Neural cell (in vitro differentiated cells): ENCODE measurements around the gene MED14. TPM values are rescaled to one million over a fixed set of nuclear protein-coding genes. Genes with fewer than 3 reads are reported as not detected.

Source experiments
- H2AFZ ChIP-seq: fragments of 200-600, 300-800 bp; sonication (generic), shearing (Covaris generic); 2 replicates; pipeline ENCODE4 v1.6.0; 2014; ENCODE audit warnings: low read depth, mild to moderate bottlenecking, antibody characterized with exemption, low read length, moderate library complexity
- H3F3A ChIP-seq: fragments of 200-600 bp; shearing (Covaris generic); 2 replicates; pipeline ENCODE4 v1.6.1; 2016; ENCODE audit warnings: mild to moderate bottlenecking, moderate library complexity, mixed read lengths, antibody characterized with exemption, low read length; ENCODE audit not compliant: insufficient read depth, poor library complexity, severe bottlenecking
- H3K27ac ChIP-seq: fragments of 200-600, 300-800 bp; sonication (generic), shearing (Covaris generic); 2 replicates; pipeline ENCODE4 v1.5.1; 2014; ENCODE audit warnings: mild to moderate bottlenecking, low read length, moderate library complexity
- H3K27me3 ChIP-seq: fragments of 300-800, 200-600 bp; sonication (generic), shearing (Covaris generic); 2 replicates; pipeline ENCODE4 v1.6.0; 2014; ENCODE audit warnings: mild to moderate bottlenecking, low read depth, low read length, moderate library complexity; ENCODE audit not compliant: insufficient read depth
- H3K36me3 ChIP-seq: fragments of 300-800, 200-600 bp; sonication (generic), shearing (Covaris generic); 2 replicates; pipeline ENCODE4 v1.5.1; 2014; ENCODE audit warnings: mild to moderate bottlenecking, antibody characterized with exemption, low read length, moderate library complexity; ENCODE audit not compliant: insufficient read depth
- H3K4me2 ChIP-seq: fragments of 300-800, 200-600 bp; sonication (generic), shearing (Covaris generic); 2 replicates; pipeline ENCODE4 v1.6.0; 2014; ENCODE audit warnings: mild to moderate bottlenecking, low read length
- H3K4me3 ChIP-seq: fragments of 300-800, 200-600 bp; sonication (generic), shearing (Covaris generic); 2 replicates; pipeline ENCODE4 v1.5.1; 2014; ENCODE audit warnings: mild to moderate bottlenecking, low read length, moderate library complexity
- H3K79me2 ChIP-seq: fragments of 200-600 bp; shearing (Covaris generic); replicated peaks from 2 replicates; pipeline ENCODE4 v1.6.0; 2014; ENCODE audit warnings: mild to moderate bottlenecking, low read length, moderate library complexity; ENCODE audit not compliant: insufficient read depth
- H3K9ac ChIP-seq: fragments of 300-800, 200-600 bp; sonication (generic), shearing (Covaris generic); 2 replicates; pipeline ENCODE4 v1.6.1; 2016; ENCODE audit warnings: mild to moderate bottlenecking, low read length, mixed read lengths
- H3K9me2 ChIP-seq: fragments of 200-600 bp; shearing (Covaris generic); 2 replicates; pipeline ENCODE4 v1.6.1; 2016; ENCODE audit warnings: mild to moderate bottlenecking, low read length, mixed read lengths; ENCODE audit not compliant: insufficient read depth
- H3K9me3 ChIP-seq: fragments of 200-600, 300-800 bp; sonication (generic), shearing (Covaris generic); 2 replicates; pipeline ENCODE4 v1.6.1; 2016; ENCODE audit warnings: mild to moderate bottlenecking, mixed run types, low read length, moderate library complexity, mixed read lengths
- H4K20me1 ChIP-seq: fragments of 200-600 bp; shearing (Covaris generic); 2 replicates; pipeline ENCODE4 v1.6.1; 2016; ENCODE audit warnings: mild to moderate bottlenecking, mixed run types; ENCODE audit not compliant: insufficient read depth
- CTCF ChIP-seq: fragments of 450-650 bp; IDR thresholded peaks from 2 replicates; pipeline ENCODE4 v1.5.1; 2014; ENCODE audit warnings: antibody characterized with exemption, mild to moderate bottlenecking, moderate library complexity; ENCODE audit not compliant: poor library complexity, severe bottlenecking
- EP300 ChIP-seq: fragments of 450-650 bp; conservative IDR thresholded peaks from 2 replicates; pipeline ENCODE4 v1.6.1; 2014; ENCODE audit warnings: antibody characterized with exemption, mild to moderate bottlenecking, moderate library complexity; ENCODE audit not compliant: poor library complexity, severe bottlenecking
- EZH2 ChIP-seq: fragments of 200-600, 300-800 bp; shearing (Covaris generic), sonication (generic); IDR thresholded peaks from 2 replicates; pipeline ENCODE4 v1.6.1; 2014; ENCODE audit warnings: antibody characterized with exemption, low read length, borderline replicate concordance, mild to moderate bottlenecking; ENCODE audit not compliant: insufficient read depth, poor library complexity, severe bottlenecking
- MXI1 ChIP-seq: fragments of 450-650 bp; conservative IDR thresholded peaks from 2 replicates; pipeline ENCODE4 v1.6.1; 2014; ENCODE audit warnings: antibody characterized with exemption, mild to moderate bottlenecking; ENCODE audit not compliant: poor library complexity, severe bottlenecking
- POLR2AphosphoS5 ChIP-seq: IDR thresholded peaks from 2 replicates; pipeline ENCODE4 v1.6.1; 2012
- RAD21 ChIP-seq: fragments of 450-650 bp; conservative IDR thresholded peaks from 2 replicates; pipeline ENCODE4 v1.6.1; 2014; ENCODE audit warnings: antibody characterized with exemption, mild to moderate bottlenecking, moderate library complexity
- REST ChIP-seq: IDR thresholded peaks from 2 replicates; pipeline ENCODE4 v1.6.1; 2012; ENCODE audit warnings: borderline replicate concordance
- SMC3 ChIP-seq: fragments of 450-650 bp; conservative IDR thresholded peaks from 2 replicates; pipeline ENCODE4 v1.6.1; 2014; ENCODE audit warnings: antibody characterized with exemption, mild to moderate bottlenecking, moderate library complexity; ENCODE audit not compliant: poor library complexity
- TAF1 ChIP-seq: IDR thresholded peaks from 2 replicates; pipeline ENCODE4 v1.6.1; 2012; ENCODE audit warnings: low read depth
- polyA plus RNA-seq: library from polyadenylated mRNA; depleted of rRNA; stranded (reverse); fragments of >200 nt; gene quantifications from 2 replicates; pipeline ENCODE4 v1.2.3, GENCODE V29; 2014

MED14 gene
- polyA plus RNA-seq, 1 donor from 2014 or later: 22.4 TPM

- Histone ChIP-seq H3K4me2 (peak overlapping the region; percentile 30), H2AFZ (no peak overlapping the region), H3K27ac (peak overlapping the region; percentile 49), H3K79me2 (peaks cover 3% of the 10 kb centered on the region), H3K27me3 (no peaks in the 10 kb centered on the region), H3K9ac (peak overlapping the region; percentile 66), H3K9me2 (no peaks in the 10 kb centered on the region), H3K9me3 (no peaks in the 10 kb centered on the region), H3F3A (no peaks in the 10 kb centered on the region), H3K4me3 (peak overlapping the region; percentile 78), H4K20me1 (no peaks in the 10 kb centered on the region), H3K36me3 (no peaks in the 10 kb centered on the region)
- TF ChIP-seq EZH2: no peak
- no peak for TF ChIP-seq EP300
- no peak for TF ChIP-seq POLR2AphosphoS5
- TF ChIP-seq MXI1: no peak
- TF ChIP-seq RAD21: no peak
- TF ChIP-seq TAF1: no peak
- TF ChIP-seq CTCF: no peak
- TF ChIP-seq SMC3: no peak
- no peak for TF ChIP-seq REST
These were observed 88.6 kb downstream of the MED14 start for GRCh38 chrX:40646489-40647306.

- peaks cover 3% of the 10 kb centered on the region for H3K79me2 ChIP-seq
- no peaks in the 10 kb centered on the region for H3K9me2 ChIP-seq
- peak overlapping the region; percentile 31 for H3K4me3 ChIP-seq
- H3K27me3 ChIP-seq: no peaks in the 10 kb centered on the region
- no peaks in the 10 kb centered on the region for H3K9me3 ChIP-seq
- H4K20me1 ChIP-seq: no peaks in the 10 kb centered on the region
- H3K9ac ChIP-seq: no peak overlapping the region
- H3K27ac ChIP-seq: no peak overlapping the region
- TF ChIP-seq RAD21 (no peak), MXI1 (no peak), EP300 (no peak), REST (no peak), SMC3 (no peak), POLR2AphosphoS5 (no peak), CTCF (no peak), TAF1 (no peak), EZH2 (no peak)
- no peak overlapping the region for H3K4me2 ChIP-seq
- no peaks in the 10 kb centered on the region for H3F3A ChIP-seq
- H3K36me3 ChIP-seq: no peaks in the 10 kb centered on the region
- no peak overlapping the region for H2AFZ ChIP-seq
These were observed 90.5 kb downstream of the MED14 start for GRCh38 chrX:40644821-40645358.
